Neural progenitor cell (in vitro differentiated cells): ENCODE data around the gene U2AF2.

Source experiments
- EZH2phosphoT487 ChIP-seq: fragments of 200-600 bp; sonication (generic); IDR thresholded peaks from 2 replicates; pipeline ENCODE4 v1.6.1; 2017; ENCODE audit warnings: antibody characterized with exemption
- TF ChIP-seq, protein P1 (sequence below): fragments of 200-600 bp; sonication (generic); IDR thresholded peaks from 2 replicates; pipeline ENCODE4 v1.5.1; 2017; ENCODE audit warnings: antibody characterized with exemption, mild to moderate bottlenecking

DNA sequence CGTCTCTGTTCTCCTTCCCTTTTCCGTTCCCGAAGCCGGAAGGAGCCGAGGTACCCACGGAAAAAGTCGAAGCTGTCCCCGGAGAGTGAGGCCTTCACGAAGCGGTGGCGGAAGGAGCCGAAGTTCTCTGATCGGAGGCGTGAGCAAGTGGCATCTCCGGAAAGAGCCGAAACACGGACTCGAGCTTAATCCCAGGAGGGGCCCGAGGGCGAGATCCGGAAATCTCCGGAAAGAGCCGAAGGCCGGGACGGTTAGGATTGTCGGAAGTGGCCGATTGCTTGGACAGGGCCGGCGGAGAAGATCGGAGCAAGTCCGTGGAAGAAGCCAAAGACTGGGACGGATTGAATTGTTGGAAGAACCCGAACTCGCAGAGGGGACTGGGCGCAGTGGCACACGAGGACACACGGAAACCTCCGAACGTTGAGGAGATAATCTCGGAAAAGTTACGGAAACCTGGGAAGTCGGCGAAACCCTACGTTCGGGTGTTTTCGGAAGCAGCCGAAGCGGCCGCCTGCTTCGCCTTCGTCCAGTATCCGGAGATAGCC is 440 bp upstream of the U2AF2 start:
- TF ChIP-seq, protein P1, sequence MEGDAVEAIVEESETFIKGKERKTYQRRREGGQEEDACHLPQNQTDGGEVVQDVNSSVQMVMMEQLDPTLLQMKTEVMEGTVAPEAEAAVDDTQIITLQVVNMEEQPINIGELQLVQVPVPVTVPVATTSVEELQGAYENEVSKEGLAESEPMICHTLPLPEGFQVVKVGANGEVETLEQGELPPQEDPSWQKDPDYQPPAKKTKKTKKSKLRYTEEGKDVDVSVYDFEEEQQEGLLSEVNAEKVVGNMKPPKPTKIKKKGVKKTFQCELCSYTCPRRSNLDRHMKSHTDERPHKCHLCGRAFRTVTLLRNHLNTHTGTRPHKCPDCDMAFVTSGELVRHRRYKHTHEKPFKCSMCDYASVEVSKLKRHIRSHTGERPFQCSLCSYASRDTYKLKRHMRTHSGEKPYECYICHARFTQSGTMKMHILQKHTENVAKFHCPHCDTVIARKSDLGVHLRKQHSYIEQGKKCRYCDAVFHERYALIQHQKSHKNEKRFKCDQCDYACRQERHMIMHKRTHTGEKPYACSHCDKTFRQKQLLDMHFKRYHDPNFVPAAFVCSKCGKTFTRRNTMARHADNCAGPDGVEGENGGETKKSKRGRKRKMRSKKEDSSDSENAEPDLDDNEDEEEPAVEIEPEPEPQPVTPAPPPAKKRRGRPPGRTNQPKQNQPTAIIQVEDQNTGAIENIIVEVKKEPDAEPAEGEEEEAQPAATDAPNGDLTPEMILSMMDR: no peak
- TF ChIP-seq EZH2phosphoT487: no peak
